Ovary (tissue), 3 donors: ENCODE results near the gene MADD.

Experiments
- EP300 ChIP-seq: sonication (generic); formaldehyde crosslinking; IDR thresholded peaks from one replicate; pipeline ENCODE4 v1.6.1; 2017; ENCODE audit warnings: antibody characterized with exemption
- POLR2A ChIP-seq: fragments of 450-650 bp; IDR thresholded peaks from one replicate; pipeline ENCODE4 v1.6.1; 2017; ENCODE audit warnings: antibody characterized with exemption, mild to moderate bottlenecking, moderate library complexity
- TF ChIP-seq, protein P1 (sequence below), 3 donors: fragments of 450-650 bp in 2 of 3; fragments of 200-600 bp in 1 of 3; IDR thresholded peaks; one replicate each; pipeline versions ENCODE4 v1.5.1 to v1.8.0; 2016 to 2022; ENCODE audit warnings: antibody characterized with exemption in 3 of 3, mild to moderate bottlenecking in 1 of 3
- donor health status: DM: no; HTN: no; CAD: no.

DNA sequence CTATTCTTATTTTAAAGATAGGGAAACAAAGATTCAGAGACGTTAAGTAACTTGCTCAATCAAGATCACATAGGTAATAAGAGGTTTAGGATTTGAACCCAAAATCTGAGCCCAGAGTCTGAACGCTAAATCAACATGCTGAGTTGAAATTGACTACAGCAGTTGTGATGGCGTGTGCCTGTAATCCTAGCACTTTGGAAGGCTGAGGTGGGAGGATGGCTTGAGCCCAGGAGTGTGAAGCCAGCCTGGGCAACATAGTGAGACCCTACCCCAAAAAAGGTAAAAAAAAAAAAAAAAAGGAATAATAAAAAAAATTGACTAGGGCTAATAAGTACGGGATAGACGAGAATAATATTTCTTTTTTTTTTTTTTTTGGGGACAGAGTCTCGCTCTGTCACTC lies 13.6 kb upstream of the MADD start:
- TF ChIP-seq, protein P1, sequence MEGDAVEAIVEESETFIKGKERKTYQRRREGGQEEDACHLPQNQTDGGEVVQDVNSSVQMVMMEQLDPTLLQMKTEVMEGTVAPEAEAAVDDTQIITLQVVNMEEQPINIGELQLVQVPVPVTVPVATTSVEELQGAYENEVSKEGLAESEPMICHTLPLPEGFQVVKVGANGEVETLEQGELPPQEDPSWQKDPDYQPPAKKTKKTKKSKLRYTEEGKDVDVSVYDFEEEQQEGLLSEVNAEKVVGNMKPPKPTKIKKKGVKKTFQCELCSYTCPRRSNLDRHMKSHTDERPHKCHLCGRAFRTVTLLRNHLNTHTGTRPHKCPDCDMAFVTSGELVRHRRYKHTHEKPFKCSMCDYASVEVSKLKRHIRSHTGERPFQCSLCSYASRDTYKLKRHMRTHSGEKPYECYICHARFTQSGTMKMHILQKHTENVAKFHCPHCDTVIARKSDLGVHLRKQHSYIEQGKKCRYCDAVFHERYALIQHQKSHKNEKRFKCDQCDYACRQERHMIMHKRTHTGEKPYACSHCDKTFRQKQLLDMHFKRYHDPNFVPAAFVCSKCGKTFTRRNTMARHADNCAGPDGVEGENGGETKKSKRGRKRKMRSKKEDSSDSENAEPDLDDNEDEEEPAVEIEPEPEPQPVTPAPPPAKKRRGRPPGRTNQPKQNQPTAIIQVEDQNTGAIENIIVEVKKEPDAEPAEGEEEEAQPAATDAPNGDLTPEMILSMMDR (IDR thresholded peaks at IDR 0.05), result no peak
- no peak for TF ChIP-seq EP300
- TF ChIP-seq POLR2A, result no peak
